Activated CD8-positive, alpha-beta memory T cell treated with anti-CD3 and anti-CD28 coated beads, Interleukin-2, amount 50 U/mL, for 48 hours (primary cell): ENCODE data around the gene SUGP2.

Source experiments
- DNase-seq: peaks from one replicate; pipeline ENCODE4 v3.0.0-alpha.2; 2020

SUGP2 gene

DNA sequence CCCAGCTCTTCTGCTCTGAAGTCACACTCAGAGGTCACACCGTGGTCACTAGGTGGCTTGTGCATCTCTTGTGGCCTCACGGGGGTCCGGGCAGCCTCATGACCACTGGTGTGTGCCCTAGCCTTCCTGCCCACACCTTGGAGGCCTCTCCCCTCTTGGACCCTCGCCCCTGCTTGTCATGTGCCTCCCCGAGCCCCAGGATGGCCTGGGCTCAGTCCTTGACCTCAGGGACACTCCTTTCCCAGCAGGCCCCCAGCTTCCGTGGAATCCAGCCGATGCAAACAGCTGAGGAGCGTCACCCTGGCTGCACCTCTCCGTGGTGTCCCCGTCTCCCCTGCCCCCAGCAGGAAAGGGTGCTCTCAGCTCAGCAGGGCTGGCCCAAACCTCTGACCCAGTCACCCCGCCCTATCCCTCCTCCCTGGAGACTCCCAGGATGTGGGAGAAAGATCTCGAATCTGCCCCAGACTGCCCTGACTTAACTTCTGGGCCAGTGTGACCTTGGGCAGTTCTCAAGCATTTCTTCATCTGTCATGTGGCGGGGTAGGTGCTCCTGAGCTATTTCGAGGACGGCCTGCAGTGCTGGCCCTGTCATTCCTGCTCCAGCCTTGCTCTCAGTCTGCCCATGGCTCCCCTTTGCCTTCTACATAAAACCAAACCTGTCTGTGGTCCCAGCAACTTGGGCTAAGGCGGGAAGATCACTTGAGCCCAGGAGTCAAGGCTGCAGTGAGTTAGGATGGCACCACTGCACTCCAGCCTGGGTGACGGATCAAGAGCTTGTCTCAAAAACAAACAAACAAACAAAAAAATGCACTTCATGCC, 25.9 kb upstream of the SUGP2 start:
- DNase-seq, result no peak

DNA sequence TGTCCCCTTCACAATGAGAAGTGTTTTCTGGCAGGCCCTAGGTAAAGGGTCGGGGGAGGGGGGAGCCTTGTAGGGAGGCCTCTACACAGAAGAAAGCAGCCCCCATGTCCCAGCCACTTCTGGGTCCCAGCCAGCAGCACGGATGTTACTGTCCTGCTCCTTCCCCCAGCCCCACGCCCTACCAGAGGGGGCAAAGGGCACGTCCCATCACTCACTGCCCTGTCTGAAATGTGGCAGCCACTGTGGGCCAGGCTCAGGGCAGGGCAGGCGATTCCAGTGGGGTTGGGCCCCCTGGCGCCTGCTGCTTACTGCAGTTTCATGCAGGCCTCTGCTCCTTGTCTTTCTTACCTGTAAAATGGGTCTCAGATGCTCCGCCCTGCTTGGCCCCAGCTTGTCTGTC, 24.4 kb upstream of the SUGP2 start:
- DNase-seq, result no peak

GRCh38 chr19:19057317-19057716, 24.0 kb upstream of the SUGP2 start:
- DNase-seq, result no peak

- no peak for DNase-seq
These were observed 23.4 kb upstream of the SUGP2 start for GRCh38 chr19:19056636-19057275.

DNA sequence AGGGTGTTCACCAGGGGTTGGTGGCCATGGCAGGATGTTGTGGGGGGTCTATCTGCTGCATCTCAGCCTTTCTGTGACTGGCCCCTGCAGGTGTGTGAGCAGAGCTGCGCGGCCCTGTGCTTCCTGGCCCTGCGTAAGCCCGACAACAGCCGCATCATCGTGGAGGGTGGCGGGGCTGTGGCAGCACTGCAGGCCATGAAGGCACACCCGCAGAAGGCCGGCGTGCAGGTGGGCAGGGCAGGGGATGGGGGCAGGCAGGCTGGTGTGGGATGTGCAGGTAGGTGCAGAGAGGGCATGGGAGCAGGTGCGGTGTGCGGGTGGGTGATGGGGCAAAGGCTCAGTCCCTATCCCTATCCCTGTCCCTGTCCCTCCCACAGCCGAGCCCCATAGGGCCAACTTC, 22.4 kb upstream of the SUGP2 start:
- DNase-seq, result no peak

DNA sequence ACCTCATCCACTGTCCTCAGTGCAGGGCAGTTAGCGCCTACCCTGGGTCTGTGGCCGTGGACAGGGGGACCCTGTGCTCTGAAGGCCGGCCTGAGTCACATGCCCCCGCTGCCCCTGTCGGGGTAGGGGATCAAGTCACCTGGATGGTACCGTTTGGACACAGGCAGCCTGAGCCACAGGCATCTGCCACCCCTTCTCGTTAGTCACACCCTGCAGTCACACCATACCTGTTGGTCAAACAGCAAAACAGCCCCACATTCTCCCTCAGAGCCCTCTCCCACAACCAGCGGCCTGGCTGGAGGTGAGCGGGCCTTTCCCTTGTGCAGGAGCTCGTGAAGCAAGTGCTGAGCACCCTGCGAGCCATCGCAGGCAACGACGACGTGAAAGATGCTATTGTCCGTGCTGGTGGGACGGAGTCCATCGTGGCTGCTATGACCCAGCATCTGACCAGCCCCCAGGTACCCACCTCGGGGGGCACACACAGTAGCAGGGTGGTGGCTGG, 21.7 kb upstream of the SUGP2 start:
- no peak for DNase-seq

- no peak for DNase-seq
These were observed 21.1 kb upstream of the SUGP2 start for GRCh38 chr19:19054315-19054938.

GRCh38 chr19:19053508-19054314, 20.4 kb upstream of the SUGP2 start:
- DNase-seq, result peak; percentile 84

- DNase-seq, result no peak
These were observed 19.6 kb upstream of the SUGP2 start for GRCh38 chr19:19052921-19053320.

DNA sequence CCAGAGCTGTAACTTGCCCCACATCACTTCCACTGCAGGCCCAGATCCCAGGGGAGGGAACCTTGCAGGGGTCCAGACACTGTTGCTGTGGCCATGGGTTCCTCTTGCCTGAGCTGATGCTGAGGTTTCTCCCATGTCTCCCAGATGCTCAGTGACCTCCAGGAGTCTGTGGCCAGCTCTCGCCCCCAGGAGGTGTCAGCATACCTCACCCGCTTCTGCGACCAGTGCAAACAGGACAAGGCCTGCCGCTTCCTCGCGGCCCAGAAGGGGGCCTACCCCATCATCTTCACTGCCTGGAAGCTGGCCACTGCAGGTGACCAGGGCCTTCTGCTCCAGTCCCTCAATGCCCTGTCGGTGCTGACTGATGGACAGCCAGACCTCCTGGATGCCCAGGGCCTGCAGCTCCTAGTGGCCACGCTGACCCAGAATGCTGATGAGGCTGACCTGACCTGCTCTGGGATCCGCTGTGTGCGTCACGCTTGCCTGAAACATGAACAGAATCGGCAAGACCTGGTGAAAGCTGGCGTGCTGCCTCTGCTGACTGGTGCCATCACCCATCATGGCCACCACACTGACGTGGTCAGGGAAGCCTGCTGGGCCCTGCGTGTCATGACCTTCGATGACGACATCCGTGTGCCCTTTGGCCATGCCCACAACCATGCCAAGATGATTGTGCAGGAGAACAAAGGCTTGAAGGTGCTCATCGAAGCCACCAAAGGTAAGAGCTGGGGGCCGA, 18.3 kb upstream of the SUGP2 start:
- no peak for DNase-seq

GRCh38 chr19:19050731-19051130, 17.4 kb upstream of the SUGP2 start:
- DNase-seq, result no peak

- DNase-seq, result no peak
These were observed 16.8 kb upstream of the SUGP2 start for GRCh38 chr19:19050104-19050503.

DNA sequence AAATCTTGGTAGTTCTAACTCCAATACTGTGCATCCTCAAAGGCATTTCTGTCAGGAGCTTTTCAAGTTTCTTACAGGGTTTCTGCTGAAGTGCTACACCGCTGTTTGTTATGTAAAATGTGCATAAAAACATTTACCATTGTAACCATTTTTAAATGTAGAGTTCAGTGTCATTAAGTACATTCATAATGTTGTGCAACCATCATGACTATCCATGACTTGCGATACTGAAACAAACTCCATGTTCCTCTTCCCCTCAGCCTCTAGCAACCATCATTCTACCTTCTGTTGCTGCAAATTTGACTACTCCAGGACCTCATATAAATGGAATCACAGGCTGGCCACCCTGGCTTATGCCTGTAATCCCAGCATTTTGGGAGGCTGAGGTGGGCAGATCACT, 16.1 kb upstream of the SUGP2 start:
- DNase-seq, result no peak

GRCh38 chr19:19043881-19044280, 10.6 kb upstream of the SUGP2 start:
- no peak for DNase-seq

DNA sequence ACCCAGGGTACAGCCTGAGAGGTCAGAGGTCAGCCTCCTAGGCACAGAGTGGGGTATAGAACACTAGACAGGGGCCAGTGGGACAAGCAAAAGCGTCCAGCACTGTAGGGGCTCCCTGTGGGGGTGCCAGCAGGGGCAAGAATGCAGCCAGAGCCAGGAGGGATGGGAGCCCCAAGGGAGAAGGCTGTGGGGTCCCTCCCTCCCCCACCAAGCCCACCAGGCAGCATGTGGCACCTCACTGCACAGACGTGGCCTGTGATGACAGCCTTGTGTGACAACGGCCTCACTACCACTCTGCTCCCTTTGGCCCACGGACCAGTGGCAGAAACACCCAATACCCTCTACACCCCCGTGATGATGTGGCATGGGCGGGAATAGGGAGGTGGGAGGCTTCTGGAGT, 10.2 kb upstream of the SUGP2 start:
- DNase-seq, result no peak

DNA sequence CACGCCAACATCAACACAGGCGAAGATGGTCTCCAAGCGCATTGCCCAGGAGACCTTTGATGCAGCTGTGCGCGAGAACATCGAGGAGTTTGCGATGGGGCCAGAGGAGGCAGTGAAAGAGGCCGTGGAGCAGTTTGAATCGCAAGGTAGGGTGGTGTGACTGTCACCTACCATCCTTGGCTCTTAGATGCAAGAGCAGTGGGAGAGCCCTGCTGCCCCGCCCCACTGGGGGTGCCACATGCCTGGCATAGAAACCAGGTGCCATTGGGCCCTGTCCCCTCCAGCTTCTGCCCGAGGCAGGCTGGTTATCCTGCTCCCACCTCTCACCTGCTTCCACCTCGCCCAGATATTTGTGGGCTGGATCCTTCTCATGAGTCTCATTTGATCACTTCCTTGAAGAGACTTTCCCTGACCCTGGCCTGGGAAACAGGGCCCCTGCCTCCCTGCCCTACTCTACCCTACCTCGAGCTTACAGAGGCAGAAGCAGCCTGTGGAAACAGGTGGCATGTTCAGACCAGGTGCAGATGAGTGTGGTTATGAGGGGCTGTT, 9.5 kb upstream of the SUGP2 start:
- DNase-seq, result no peak

GRCh38 chr19:19040417-19040816, 7.1 kb upstream of the SUGP2 start:
- DNase-seq, result no peak

DNA sequence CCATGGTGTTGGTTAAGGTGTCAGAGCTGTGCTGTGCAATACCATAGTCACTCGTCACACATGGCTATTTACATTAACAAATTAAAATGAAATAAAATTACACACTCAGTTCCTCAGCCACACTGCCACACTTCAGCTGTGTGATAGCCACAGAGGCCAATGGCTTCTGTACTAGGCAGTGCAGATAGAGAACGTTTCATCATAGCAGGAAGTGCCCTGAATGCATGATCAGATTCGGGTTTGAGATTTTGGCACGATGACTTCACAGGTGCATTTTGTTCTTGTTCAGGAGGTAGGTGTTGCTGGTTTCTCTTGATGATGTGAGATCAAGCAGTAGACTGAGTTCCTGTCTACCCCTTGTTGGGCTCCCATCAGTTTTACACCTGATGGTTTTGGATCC, 6.6 kb upstream of the SUGP2 start:
- DNase-seq, result no peak

- DNase-seq, result peak; percentile 83
These were observed 897 bp upstream of the SUGP2 start for GRCh38 chr19:19034204-19034624.

GRCh38 chr19:19033176-19033425, 216 bp downstream of the SUGP2 start:
- no peak for DNase-seq

- peak; percentile 88 for DNase-seq
These were observed 719 bp downstream of the SUGP2 start for GRCh38 chr19:19032420-19033175.

DNA sequence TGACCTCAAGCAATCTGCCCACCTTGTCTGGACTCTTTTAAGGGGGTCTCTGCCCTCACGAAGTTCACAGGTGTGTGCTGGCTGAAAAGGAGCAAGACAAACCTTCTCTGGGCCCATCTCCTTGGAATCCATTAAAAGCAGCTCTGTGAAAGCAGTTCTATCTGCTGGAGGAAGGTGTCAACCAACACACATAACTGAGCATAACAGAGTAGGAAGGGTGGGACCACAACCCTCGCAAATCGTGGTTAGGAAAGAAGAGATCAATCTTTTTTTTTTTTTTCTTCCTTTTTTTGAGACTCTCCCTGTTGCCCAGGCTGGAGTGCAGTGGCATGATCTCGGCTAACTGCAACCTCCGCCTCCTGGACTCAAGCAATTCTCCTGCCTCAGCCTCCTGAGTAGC, 1.4 kb downstream of the SUGP2 start:
- DNase-seq, result no peak
